Measurements from ENCODE around the gene LRRC14B.
"Not testable (repeated sequence)": the region's sequence is repeated elsewhere in the genome, so short reads cannot be mapped to it uniquely, and the experiment has no call there.

Gene LRRC14B

DNA sequence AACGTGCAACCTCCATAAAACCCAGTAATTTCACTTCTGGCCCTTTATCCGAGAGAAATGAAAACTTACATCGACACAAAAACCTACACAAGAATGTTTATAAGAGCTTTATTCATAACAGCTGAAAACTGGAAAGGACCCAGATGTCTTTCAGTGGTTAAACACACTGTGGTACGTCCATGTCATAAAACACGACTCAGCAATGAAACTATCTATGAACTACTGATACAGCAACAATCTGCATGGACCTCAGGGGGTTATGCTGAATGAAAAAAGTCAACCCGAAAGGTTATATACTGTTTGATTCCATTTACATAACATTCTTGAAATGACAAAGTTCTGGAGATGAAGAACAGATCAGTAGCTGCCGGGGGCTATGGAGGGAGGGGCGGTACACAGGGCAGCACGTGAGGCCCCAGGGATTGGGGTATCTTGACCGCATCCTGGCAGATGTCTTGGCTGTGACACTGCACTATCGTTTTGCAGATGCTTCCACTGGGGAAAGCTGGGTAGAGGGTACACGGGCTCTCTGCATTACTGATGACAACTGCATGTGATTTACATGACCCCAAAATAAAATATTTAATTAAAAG, 22.6 kb downstream of the LRRC14B start:
- DNase-seq (ENCODE audit: low read depth), result no peak
- TF ChIP-seq, protein P1, sequence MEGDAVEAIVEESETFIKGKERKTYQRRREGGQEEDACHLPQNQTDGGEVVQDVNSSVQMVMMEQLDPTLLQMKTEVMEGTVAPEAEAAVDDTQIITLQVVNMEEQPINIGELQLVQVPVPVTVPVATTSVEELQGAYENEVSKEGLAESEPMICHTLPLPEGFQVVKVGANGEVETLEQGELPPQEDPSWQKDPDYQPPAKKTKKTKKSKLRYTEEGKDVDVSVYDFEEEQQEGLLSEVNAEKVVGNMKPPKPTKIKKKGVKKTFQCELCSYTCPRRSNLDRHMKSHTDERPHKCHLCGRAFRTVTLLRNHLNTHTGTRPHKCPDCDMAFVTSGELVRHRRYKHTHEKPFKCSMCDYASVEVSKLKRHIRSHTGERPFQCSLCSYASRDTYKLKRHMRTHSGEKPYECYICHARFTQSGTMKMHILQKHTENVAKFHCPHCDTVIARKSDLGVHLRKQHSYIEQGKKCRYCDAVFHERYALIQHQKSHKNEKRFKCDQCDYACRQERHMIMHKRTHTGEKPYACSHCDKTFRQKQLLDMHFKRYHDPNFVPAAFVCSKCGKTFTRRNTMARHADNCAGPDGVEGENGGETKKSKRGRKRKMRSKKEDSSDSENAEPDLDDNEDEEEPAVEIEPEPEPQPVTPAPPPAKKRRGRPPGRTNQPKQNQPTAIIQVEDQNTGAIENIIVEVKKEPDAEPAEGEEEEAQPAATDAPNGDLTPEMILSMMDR (IDR thresholded peaks at IDR 0.05; ENCODE audit: low read depth, low read length, missing control alignments), result no peak
- in situ Hi-C loops (cut with HindIII; ENCODE audit: low sequenced_read_pairs), result no loop called here
- no peak overlapping the region for H3K4me3 ChIP-seq (ENCODE audit: low read depth, low read length)

DNA sequence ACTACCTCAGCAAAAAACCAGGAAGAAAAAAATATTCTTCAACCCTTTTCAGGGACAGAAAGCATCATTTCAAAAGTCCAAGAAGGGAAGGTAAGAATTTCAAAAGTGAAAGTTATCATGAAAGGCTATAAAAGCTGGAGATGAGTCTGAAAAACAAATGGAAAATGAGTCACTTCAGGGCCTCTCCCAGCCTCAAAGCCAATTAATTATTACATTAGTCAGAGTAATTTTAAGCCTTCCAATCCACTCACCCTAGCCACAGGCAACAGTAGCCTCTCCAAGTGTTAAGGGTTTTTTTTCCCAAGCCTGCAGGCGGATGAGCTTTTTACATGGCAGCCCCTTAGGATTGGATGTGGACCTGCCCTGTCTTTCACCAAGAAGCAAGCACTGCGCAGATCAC, 24.0 kb downstream of the LRRC14B start:
- in situ Hi-C loops (cut with HindIII; ENCODE audit: low sequenced_read_pairs), result not testable (repeated sequence)

DNA sequence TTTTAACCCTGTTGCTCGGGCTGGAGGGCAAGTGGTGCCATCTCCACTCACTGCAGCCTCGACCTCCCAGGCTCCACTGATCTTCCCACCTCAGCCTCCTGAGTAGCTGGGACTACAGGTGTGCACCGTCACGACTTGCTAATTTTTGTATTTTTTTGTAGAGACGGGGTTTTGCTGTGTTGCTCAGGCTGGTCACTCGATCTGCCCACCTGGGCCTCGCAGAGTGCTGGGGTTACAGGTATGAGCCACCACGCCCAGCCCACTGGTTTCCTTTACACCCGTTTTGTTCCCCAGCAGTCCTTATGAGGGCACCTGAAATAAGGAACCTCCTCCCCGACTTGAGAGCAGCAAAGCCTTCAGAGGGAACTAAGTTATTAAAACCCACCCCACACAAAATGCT, 24.8 kb downstream of the LRRC14B start:
- DNase-seq (ENCODE audit: low read depth); in situ Hi-C loops (cut with HindIII; ENCODE audit: low sequenced_read_pairs); H3K4me3 ChIP-seq (ENCODE audit: low read depth, low read length): not testable (repeated sequence)

More for the DNA sequence above, 24.0 kb downstream of the LRRC14B start:
- not testable (repeated sequence) for DNase-seq (ENCODE audit: low read depth); H3K4me3 ChIP-seq (ENCODE audit: low read depth, low read length)

- in situ Hi-C loops (cut with HindIII; ENCODE audit: low sequenced_read_pairs), result not testable (repeated sequence)
- H3K4me3 ChIP-seq (ENCODE audit: low read depth, low read length), result peak within 1 kb of the TSS; percentile 95
- TF ChIP-seq, protein P1 (IDR thresholded peaks at IDR 0.05; ENCODE audit: low read depth, low read length, missing control alignments), result peak; percentile 50
- DNase-seq (ENCODE audit: low read depth), result peak; percentile 77
Observed at GRCh38 chr5:217494-218456, 26.5 kb downstream of the LRRC14B start, which contains the start of the genes CCDC127 and SDHA. CCDC127 (minus strand) TSS chr5:218153; CDS start chr5:216849, 1,304 bp downstream. SDHA (plus strand) TSS chr5:218320; CDS start chr5:218356, 36 bp downstream.

- TF ChIP-seq, protein P1 (IDR thresholded peaks at IDR 0.05; ENCODE audit: low read depth, low read length, missing control alignments), result no peak
- in situ Hi-C loops (cut with HindIII; ENCODE audit: low sequenced_read_pairs), result no loop called here
- DNase-seq (ENCODE audit: low read depth), result no peak
- peak overlapping the region; percentile 95 for H3K4me3 ChIP-seq (ENCODE audit: low read depth, low read length)
Observed at GRCh38 chr5:218457-219291, 27.4 kb downstream of the LRRC14B start.

DNA sequence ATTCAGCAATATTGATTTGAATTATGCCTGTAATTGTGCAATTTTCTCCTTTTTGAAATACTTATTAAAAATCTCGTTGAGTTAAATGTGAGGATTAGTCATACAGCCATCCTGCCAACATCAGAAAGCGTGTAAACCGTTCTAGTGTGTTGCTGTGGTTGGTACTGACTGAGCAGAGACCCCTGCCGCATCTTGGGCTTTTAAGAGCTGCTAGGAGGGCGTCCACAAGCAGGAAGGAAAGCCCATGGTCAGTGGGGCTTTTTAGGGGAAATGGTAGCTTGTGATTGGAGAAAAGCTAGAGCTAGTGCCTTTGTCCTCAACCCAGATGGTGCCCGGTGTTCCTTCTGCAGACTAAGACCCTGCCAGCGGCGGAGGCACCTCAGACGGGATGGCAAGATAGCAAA, 28.2 kb downstream of the LRRC14B start:
- peak overlapping the region; percentile 95 for H3K4me3 ChIP-seq (ENCODE audit: low read depth, low read length)
- DNase-seq (ENCODE audit: low read depth), result no peak
- TF ChIP-seq, protein P1 (IDR thresholded peaks at IDR 0.05; ENCODE audit: low read depth, low read length, missing control alignments), result no peak
- in situ Hi-C loops (cut with HindIII; ENCODE audit: low sequenced_read_pairs), result no loop called here

DNA sequence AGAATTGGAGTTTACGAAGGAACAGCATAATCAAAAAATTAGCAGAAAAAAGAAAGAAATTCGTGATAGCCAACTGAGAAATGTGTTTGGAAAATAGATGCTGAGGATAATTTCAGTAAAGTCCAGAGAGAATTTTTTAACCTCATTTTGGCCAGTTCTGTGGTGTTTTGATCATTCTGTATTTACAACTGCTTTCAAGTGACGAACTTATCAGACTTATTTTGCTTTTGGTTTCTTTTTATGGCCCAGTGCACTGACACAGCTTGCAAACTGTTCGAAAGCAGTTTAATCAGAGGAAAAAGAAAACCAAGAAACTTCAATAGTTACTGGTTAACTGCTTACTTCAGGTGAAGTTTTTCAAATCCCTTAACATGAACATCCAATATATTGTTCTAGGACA, 28.7 kb downstream of the LRRC14B start:
- H3K4me3 ChIP-seq (ENCODE audit: low read depth, low read length), result peak overlapping the region; percentile 95
- no peak for DNase-seq (ENCODE audit: low read depth)
- in situ Hi-C loops (cut with HindIII; ENCODE audit: low sequenced_read_pairs), result no loop called here
- TF ChIP-seq, protein P1 (IDR thresholded peaks at IDR 0.05; ENCODE audit: low read depth, low read length, missing control alignments), result no peak

DNA sequence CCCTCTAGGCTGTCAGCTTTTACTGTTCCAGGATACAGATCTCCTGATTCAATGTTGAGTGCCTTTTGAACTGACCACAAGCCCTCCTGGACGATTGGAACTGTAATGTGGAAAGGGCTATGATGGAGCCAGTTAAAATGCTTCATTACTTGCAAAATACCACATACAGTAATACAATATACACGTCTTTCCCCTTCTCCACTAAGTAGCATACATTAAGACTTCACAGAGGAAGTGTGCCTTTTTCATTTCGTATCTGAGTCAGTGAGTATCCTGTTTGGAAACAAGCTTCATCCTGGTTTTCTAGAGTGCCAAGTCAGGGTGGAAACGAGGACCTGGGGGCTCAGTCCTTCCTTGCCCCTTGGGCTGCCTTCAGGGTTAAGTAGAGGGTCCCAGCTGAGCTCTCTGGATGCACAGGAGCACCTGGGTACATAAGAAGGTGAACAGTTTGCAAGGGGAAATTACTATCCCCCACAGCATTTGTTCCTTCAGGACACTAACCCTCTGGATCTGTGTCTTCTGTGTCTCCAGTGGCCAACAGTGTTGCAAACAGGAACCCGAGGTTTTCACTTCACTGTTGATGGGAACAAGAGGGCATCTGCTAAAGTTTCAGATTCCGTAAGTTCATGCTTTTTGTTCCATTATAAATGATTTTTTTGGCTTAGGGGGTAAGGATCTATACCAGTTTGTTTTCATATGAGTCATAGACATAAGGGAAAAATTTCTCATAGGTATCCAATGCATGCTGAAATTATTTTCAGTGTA, 31.8 kb downstream of the LRRC14B start:
- DNase-seq (ENCODE audit: low read depth); in situ Hi-C loops (cut with HindIII; ENCODE audit: low sequenced_read_pairs); H3K4me3 ChIP-seq (ENCODE audit: low read depth, low read length): not testable (repeated sequence)
